ENCODE data around the gene MTA3. TPM values are rescaled to one million over a fixed set of nuclear protein-coding genes. Genes with fewer than 3 reads are reported as not detected.

Gene MTA3
- total and polyA plus RNA-seq, 11 donors, result 11.9 to 31.8 (median 23.3) TPM

GRCh38 chr2:42800981-42801380 lies 232.5 kb downstream of the MTA3 start:
- Histone ChIP-seq H3K36me3 (no peaks in the 10 kb centered on the region), H3K4me1 (peaks cover 0 to 21% (median 0%) of the 10 kb centered on the region in 12 donors), H3K27ac (peak overlapping the region in 1 of 12 donors; percentile 6), H3K27me3 (no peaks in the 10 kb centered on the region), H3K9me3 (no peaks in the 10 kb centered on the region), H3K4me3 (no peak overlapping the region)
- intact Hi-C loops (cut with DNase I), result no loop called here
- WGBS, 4 donors, result 68 to 78% (median 70%) methylated on average over 2 of the region's 2 CpGs
- no peak for DNase-seq
- no peak for ATAC-seq
- TF ChIP-seq, protein P1, sequence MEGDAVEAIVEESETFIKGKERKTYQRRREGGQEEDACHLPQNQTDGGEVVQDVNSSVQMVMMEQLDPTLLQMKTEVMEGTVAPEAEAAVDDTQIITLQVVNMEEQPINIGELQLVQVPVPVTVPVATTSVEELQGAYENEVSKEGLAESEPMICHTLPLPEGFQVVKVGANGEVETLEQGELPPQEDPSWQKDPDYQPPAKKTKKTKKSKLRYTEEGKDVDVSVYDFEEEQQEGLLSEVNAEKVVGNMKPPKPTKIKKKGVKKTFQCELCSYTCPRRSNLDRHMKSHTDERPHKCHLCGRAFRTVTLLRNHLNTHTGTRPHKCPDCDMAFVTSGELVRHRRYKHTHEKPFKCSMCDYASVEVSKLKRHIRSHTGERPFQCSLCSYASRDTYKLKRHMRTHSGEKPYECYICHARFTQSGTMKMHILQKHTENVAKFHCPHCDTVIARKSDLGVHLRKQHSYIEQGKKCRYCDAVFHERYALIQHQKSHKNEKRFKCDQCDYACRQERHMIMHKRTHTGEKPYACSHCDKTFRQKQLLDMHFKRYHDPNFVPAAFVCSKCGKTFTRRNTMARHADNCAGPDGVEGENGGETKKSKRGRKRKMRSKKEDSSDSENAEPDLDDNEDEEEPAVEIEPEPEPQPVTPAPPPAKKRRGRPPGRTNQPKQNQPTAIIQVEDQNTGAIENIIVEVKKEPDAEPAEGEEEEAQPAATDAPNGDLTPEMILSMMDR (IDR thresholded peaks at IDR 0.05), result no peak
- TF ChIP-seq POLR2A (IDR thresholded peaks at IDR 0.05), result no peak

GRCh38 chr2:42801381-42801780 lies 232.9 kb downstream of the MTA3 start:
- H3K27me3 ChIP-seq, result no peaks in the 10 kb centered on the region

DNA sequence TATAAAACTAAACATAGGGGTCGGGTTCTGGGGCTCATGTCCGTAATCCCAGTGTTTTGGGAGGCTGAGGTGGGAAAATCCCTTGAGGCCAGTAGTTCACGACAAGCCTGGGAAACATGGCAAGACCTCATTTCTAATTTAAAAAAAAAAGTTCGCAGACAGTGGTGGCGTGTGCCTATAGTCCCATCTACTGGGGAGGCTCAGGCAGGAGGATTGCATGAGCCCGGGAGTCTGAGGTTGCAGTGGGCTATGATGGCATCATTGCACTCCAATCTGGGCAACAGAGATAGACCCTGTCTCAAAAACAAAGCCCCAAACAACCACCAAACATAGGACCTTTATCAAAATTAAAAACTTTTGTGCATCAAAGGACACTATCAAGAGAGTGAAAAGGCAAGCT lies 233.7 kb downstream of the MTA3 start:
- Histone ChIP-seq H3K4me1 (peaks cover 0 to 13% (median 0%) of the 10 kb centered on the region in 12 donors), H3K9me3 (no peaks in the 10 kb centered on the region), H3K27me3 (no peaks in the 10 kb centered on the region), H3K4me3 (no peak overlapping the region), H3K27ac (no peak overlapping the region), H3K36me3 (no peaks in the 10 kb centered on the region)
- DNase-seq (no peak), ATAC-seq (no peak)
- intact Hi-C loops (cut with DNase I), result no loop called here
- TF ChIP-seq, protein P1 (IDR thresholded peaks at IDR 0.05), result no peak
- no peak for TF ChIP-seq POLR2A (IDR thresholded peaks at IDR 0.05)
- WGBS, 4 donors, result 90 to 91% (median 91%) methylated on average over 6 of the region's 6 CpGs

More at GRCh38 chr2:42801381-42801780, 232.9 kb downstream of the MTA3 start:
- no peak for ATAC-seq
- H3K4me3 ChIP-seq, result no peak overlapping the region
- WGBS, 4 donors, result 48 to 65% (median 61%) methylated on average over 4 of the region's 4 CpGs
- intact Hi-C loops (cut with DNase I), result no loop called here
- H3K27ac ChIP-seq, result peak overlapping the region in 1 of 12 donors; percentile 6
- no peak for DNase-seq
- no peak for TF ChIP-seq POLR2A (IDR thresholded peaks at IDR 0.05)
- TF ChIP-seq, protein P1 (IDR thresholded peaks at IDR 0.05), result no peak
- no peaks in the 10 kb centered on the region for H3K36me3 ChIP-seq
- H3K9me3 ChIP-seq, result no peaks in the 10 kb centered on the region
- H3K4me1 ChIP-seq, result peaks cover 0 to 17% (median 0%) of the 10 kb centered on the region in 12 donors

DNA sequence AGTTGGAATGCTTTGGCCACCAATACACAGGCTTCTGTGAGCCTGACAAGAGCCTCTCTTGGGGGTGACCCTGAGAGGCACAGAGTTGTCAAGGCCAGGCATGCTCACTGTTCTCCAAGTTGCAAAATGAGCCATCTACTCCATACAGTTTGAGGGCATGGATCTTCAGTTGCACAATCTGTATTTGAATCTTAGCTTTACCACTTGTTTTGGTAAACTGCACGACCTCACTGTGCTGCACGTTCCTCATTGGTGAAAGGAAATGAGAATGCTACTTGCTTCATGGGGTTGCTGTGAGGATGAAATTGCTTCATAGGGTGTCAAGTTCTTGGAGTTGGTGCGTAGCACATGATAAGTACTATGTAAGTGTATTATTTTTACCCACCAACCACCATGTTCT lies 235.9 kb downstream of the MTA3 start:
- no peak for TF ChIP-seq POLR2A (IDR thresholded peaks at IDR 0.05)
- TF ChIP-seq, protein P1 (IDR thresholded peaks at IDR 0.05), result no peak
- Histone ChIP-seq H3K4me1 (peaks cover 0 to 19% (median 5%) of the 10 kb centered on the region in 12 donors), H3K27me3 (no peaks in the 10 kb centered on the region), H3K9me3 (no peaks in the 10 kb centered on the region), H3K36me3 (no peaks in the 10 kb centered on the region), H3K4me3 (no peak overlapping the region), H3K27ac (peak overlapping the region in 1 of 12 donors; percentile 35)
- ATAC-seq, result peak in 1 of 4 donors; percentile 6
- intact Hi-C loops (cut with DNase I), result no loop called here
- WGBS, 4 donors, result 67 to 80% (median 73%) methylated on average over 3 of the region's 3 CpGs
- DNase-seq, result no peak
